LNCaP clone FGC (cell line): Measurements from ENCODE around the gene TEC.

Experiments
- DNase-seq: peaks from one replicate; pipeline ENCODE4 v3.0.0-alpha.2; 2011; ENCODE audit warnings: low read depth
- H3K4me3 ChIP-seq: 2 replicates; pipeline ENCODE4 v1.5.1; 2011; ENCODE audit warnings: mild to moderate bottlenecking, low read depth, low read length, control low read depth
- CTCF ChIP-seq: IDR thresholded peaks from 2 replicates; pipeline ENCODE4 v1.5.1; 2012; ENCODE audit warnings: mild to moderate bottlenecking; ENCODE audit not compliant: control insufficient read depth, insufficient read depth; ENCODE audit errors: extremely low read depth

TEC gene

GRCh38 chr4:48119646-48120045, 150.0 kb downstream of the TEC start:
- TF ChIP-seq CTCF, result no peak
- no peak for DNase-seq
- H3K4me3 ChIP-seq, result no peak overlapping the region

- DNase-seq, result no peak
- H3K4me3 ChIP-seq, result no peak overlapping the region
- no peak for TF ChIP-seq CTCF
Measured at GRCh38 chr4:48118081-48118480, 151.6 kb downstream of the TEC start.

- no peak for TF ChIP-seq CTCF
- DNase-seq, result no peak
- no peak overlapping the region for H3K4me3 ChIP-seq
Measured at GRCh38 chr4:48116582-48116981, 153.1 kb downstream of the TEC start.

- no peak overlapping the region for H3K4me3 ChIP-seq
- no peak for DNase-seq
- no peak for TF ChIP-seq CTCF
Measured at GRCh38 chr4:48114412-48114811, 155.2 kb downstream of the TEC start.

- no peak overlapping the region for H3K4me3 ChIP-seq
- no peak for TF ChIP-seq CTCF
- no peak for DNase-seq
Measured at GRCh38 chr4:48112017-48112667, 157.5 kb downstream of the TEC start.

GRCh38 chr4:48110452-48110978, 159.1 kb downstream of the TEC start:
- no peak for TF ChIP-seq CTCF
- no peak overlapping the region for H3K4me3 ChIP-seq
- DNase-seq, result no peak
